ENCODE data around the gene DMRT1.

The DMRT1 gene

GRCh38 chr9:842635-843426 is 1.3 kb downstream of the DMRT1 start:
- no peak for TF ChIP-seq TAF1 (IDR thresholded peaks at IDR 0.05; ENCODE audit: borderline replicate concordance, insufficient read depth, low read length)
- no peak for TF ChIP-seq REST (IDR thresholded peaks at IDR 0.05; ENCODE audit: insufficient read depth in 1 of 2, low read depth in 2 of 2, low read length in 2 of 2)
- TF ChIP-seq SIN3A (IDR thresholded peaks at IDR 0.05; ENCODE audit: borderline replicate concordance, insufficient read depth, low read length) = no peak
- TF ChIP-seq POLR2AphosphoS5 (IDR thresholded peaks at IDR 0.05; ENCODE audit: low read depth, low read length) = no peak
- TF ChIP-seq FOXP2 (optimal IDR thresholded peaks at IDR 0.05; ENCODE audit: borderline replicate concordance, extremely low read depth, extremely low read length, insufficient read depth) = no peak

- TF ChIP-seq POLR2AphosphoS5 (IDR thresholded peaks at IDR 0.05; ENCODE audit: low read depth, low read length) (no peak), TAF1 (IDR thresholded peaks at IDR 0.05; ENCODE audit: borderline replicate concordance, insufficient read depth, low read length) (no peak), FOXP2 (optimal IDR thresholded peaks at IDR 0.05; ENCODE audit: borderline replicate concordance, extremely low read depth, extremely low read length, insufficient read depth) (no peak), SIN3A (IDR thresholded peaks at IDR 0.05; ENCODE audit: borderline replicate concordance, insufficient read depth, low read length) (no peak), REST (IDR thresholded peaks at IDR 0.05; ENCODE audit: insufficient read depth in 1 of 2, low read depth in 2 of 2, low read length in 2 of 2) (no peak)
These were observed 1.9 kb downstream of the DMRT1 start for GRCh38 chr9:843427-843785.

GRCh38 chr9:846852-847251 is 5.4 kb downstream of the DMRT1 start:
- TF ChIP-seq TAF1 (IDR thresholded peaks at IDR 0.05; ENCODE audit: borderline replicate concordance, insufficient read depth, low read length) = no peak
- no peak for TF ChIP-seq FOXP2 (optimal IDR thresholded peaks at IDR 0.05; ENCODE audit: borderline replicate concordance, extremely low read depth, extremely low read length, insufficient read depth)
- TF ChIP-seq POLR2AphosphoS5 (IDR thresholded peaks at IDR 0.05; ENCODE audit: low read depth, low read length) = no peak
- TF ChIP-seq REST (IDR thresholded peaks at IDR 0.05; ENCODE audit: insufficient read depth in 1 of 2, low read depth in 2 of 2, low read length in 2 of 2) = no peak
- no peak for TF ChIP-seq SIN3A (IDR thresholded peaks at IDR 0.05; ENCODE audit: borderline replicate concordance, insufficient read depth, low read length)

- TF ChIP-seq REST (IDR thresholded peaks at IDR 0.05; ENCODE audit: insufficient read depth in 1 of 2, low read depth in 2 of 2, low read length in 2 of 2) (no peak), POLR2AphosphoS5 (IDR thresholded peaks at IDR 0.05; ENCODE audit: low read depth, low read length) (no peak), SIN3A (IDR thresholded peaks at IDR 0.05; ENCODE audit: borderline replicate concordance, insufficient read depth, low read length) (no peak), TAF1 (IDR thresholded peaks at IDR 0.05; ENCODE audit: borderline replicate concordance, insufficient read depth, low read length) (no peak), FOXP2 (optimal IDR thresholded peaks at IDR 0.05; ENCODE audit: borderline replicate concordance, extremely low read depth, extremely low read length, insufficient read depth) (no peak)
These were observed 6.0 kb downstream of the DMRT1 start for GRCh38 chr9:847505-847904.

Measured in PFSK-1 (cell line).